EH (cell line): Measurements from ENCODE around the gene AMY2B.
"Not testable (repeated sequence)": the region's sequence is repeated elsewhere in the genome, so short reads cannot be mapped to it uniquely, and the experiment has no call there.

Experiments
- DNase-seq: peaks from one replicate; pipeline ENCODE4 v3.0.0-alpha.2; 2015; ENCODE audit warnings: low read depth

The AMY2B gene

DNA sequence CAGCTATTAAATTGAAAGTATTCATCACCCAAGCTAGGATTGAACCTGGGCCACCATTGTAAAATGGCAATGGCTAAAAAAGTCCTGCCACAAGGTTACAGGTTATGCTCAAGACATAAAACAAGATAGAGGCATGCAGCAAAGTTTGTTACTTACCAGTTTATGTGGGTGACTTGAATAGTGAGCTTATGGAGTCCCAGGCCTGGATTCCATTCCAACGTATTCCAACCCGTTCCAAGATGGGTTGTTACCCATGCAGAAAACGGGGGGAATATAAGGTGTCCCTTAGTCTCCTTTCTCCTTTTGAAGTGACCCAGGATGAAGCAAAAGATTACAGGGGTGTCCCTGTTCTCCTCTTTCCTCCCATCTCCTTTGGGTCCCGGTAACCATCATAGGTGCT lies 56.0 kb downstream of the AMY2B start:
- DNase-seq, result not testable (repeated sequence)
